Naive thymus-derived CD4-positive, alpha-beta T cell (primary cell): ENCODE measurements around the gene LINC01488. TPM values are rescaled to one million over a fixed set of nuclear protein-coding genes. Genes with fewer than 3 reads are reported as not detected.

Experiments
- ATAC-seq: fragments of 150-1000 bp; cut with Tn5 transposase; 2 replicates; pipeline ENCODE4 v1.10.0; 2021; ENCODE audit warnings: mild to moderate bottlenecking, moderate library complexity
- CTCF ChIA-PET: fragments of 350-600 bp; sonication (Branson Sonifier 250); formaldehyde crosslinking; loops from one replicate; lab custom pipeline; 2021; ENCODE audit warnings: antibody characterized with exemption; lab: Charles Lee
- POLR2A ChIA-PET: fragments of 350-600 bp; sonication (Branson Sonifier 250); formaldehyde crosslinking; loops from one replicate; lab custom pipeline; 2021; ENCODE audit warnings: antibody characterized with exemption, inconsistent platforms; lab: Charles Lee
- DNase-seq, 9 donors: peaks; one replicate each; pipeline versions ENCODE4 v3.0.0 to v3.0.0-alpha.2; 2020 to 2022; ENCODE audit warnings: mixed read lengths in 1 of 9
- H3K27ac ChIP-seq: one replicate; pipeline ENCODE4 v1.7.0; 2013; ENCODE audit warnings: mild to moderate bottlenecking, low read depth, low read length, moderate library complexity
- H3K27me3 ChIP-seq, 2 donors: one replicate each; pipeline ENCODE4 v1.7.0; 2013; ENCODE audit warnings: low read length in 2 of 2, mild to moderate bottlenecking in 2 of 2, moderate library complexity in 2 of 2; ENCODE audit not compliant: control insufficient read depth in 2 of 2, insufficient read depth in 2 of 2
- H3K36me3 ChIP-seq, 3 experiments: 1 replicate in 2 of 3; 2 replicates in 1 of 3; pipeline ENCODE4 v1.7.0; 2013; ENCODE audit warnings: low read length in 3 of 3, mild to moderate bottlenecking in 3 of 3, moderate library complexity in 1 of 3; ENCODE audit not compliant: insufficient read depth in 3 of 3, control insufficient read depth in 2 of 3
- H3K4me1 ChIP-seq, 2 donors: one replicate each; pipeline ENCODE4 v1.7.0; 2013; ENCODE audit warnings: low read length in 2 of 2, mild to moderate bottlenecking in 2 of 2, moderate library complexity in 1 of 2; ENCODE audit not compliant: control insufficient read depth in 2 of 2, insufficient read depth in 2 of 2
- H3K4me3 ChIP-seq: 2 replicates; pipeline ENCODE4 v1.7.0; 2013; ENCODE audit warnings: mild to moderate bottlenecking, low read length
- H3K9me3 ChIP-seq, 3 experiments: 1 replicate in 2 of 3; 2 replicates in 1 of 3; pipeline ENCODE4 v1.7.0; 2013; ENCODE audit warnings: low read length in 3 of 3; ENCODE audit not compliant: control insufficient read depth in 2 of 3
- H3K27ac Mint-ChIP-seq, 9 donors: one replicate each; pipeline ENCODE4 v1.8.0; 2020 to 2022; ENCODE audit warnings: mixed read lengths in 9 of 9, mild to moderate bottlenecking in 8 of 9, moderate library complexity in 5 of 9, inconsistent platforms in 2 of 9
- H3K27me3 Mint-ChIP-seq, 5 donors: one replicate each; pipeline ENCODE4 v1.8.0; 2021 to 2022; ENCODE audit warnings: mixed read lengths in 5 of 5, mild to moderate bottlenecking in 1 of 5
- H3K36me3 Mint-ChIP-seq, 5 donors: one replicate each; pipeline ENCODE4 v1.8.0; 2020 to 2022; ENCODE audit warnings: mixed read lengths in 5 of 5, mild to moderate bottlenecking in 3 of 5, inconsistent platforms in 1 of 5
- H3K4me1 Mint-ChIP-seq, 7 donors: one replicate each; pipeline ENCODE4 v1.8.0; 2020 to 2022; ENCODE audit warnings: mixed read lengths in 7 of 7, mild to moderate bottlenecking in 3 of 7, inconsistent platforms in 1 of 7
- H3K4me3 Mint-ChIP-seq, 10 donors: one replicate each; pipeline ENCODE4 v1.8.0; 2020 to 2022; ENCODE audit warnings: mild to moderate bottlenecking in 10 of 10, mixed read lengths in 10 of 10, moderate library complexity in 6 of 10, inconsistent platforms in 2 of 10
- H3K9me3 Mint-ChIP-seq, 11 donors: one replicate each; pipeline ENCODE4 v1.8.0; 2020 to 2022; ENCODE audit warnings: mixed read lengths in 11 of 11, mild to moderate bottlenecking in 4 of 11, inconsistent platforms in 1 of 11, moderate library complexity in 1 of 11
- intact Hi-C, 2 donors: fragments of 100-400 bp; cut with micrococcal nuclease; formaldehyde crosslinking; loops; one replicate each; pipeline ENCODE4 v1.15.1; 2023
- polyA plus RNA-seq, 2 donors: library from polyadenylated mRNA; unstranded; fragments of 300-500 nt; fragmentation: Illumina TruSeq; gene quantifications; one replicate each; pipeline ENCODE4 v1.2.3, GENCODE V29; 2021
- total RNA-seq, 6 experiments: library from RNA in 5 of 6; stranded (reverse) in 5 of 6; gene quantifications; 1 replicate in 5 of 6; 2 replicates in 1 of 6; pipeline ENCODE4 v1.2.3 and lab custom pipeline; 2021 to 2026

The LINC01488 gene
- total and polyA plus RNA-seq, 7 experiments from 2014 or later = not detected

GRCh38 chr11:69450857-69451220 lies 30.6 kb upstream of the LINC01488 start:
- H3K4me1 ChIP-seq = no peaks in the 10 kb centered on the region
- CTCF ChIA-PET = no interaction called here
- Mint-ChIP-seq H3K27ac (no peak overlapping the region), H3K4me1 (peaks cover 0 to 6% (median 0%) of the 10 kb centered on the region in 7 donors), H3K9me3 (peaks cover 0 to 3% (median 0%) of the 10 kb centered on the region in 11 donors), H3K36me3 (peaks cover 0 to 10% (median 0%) of the 10 kb centered on the region in 5 donors), H3K4me3 (no peak overlapping the region), H3K27me3 (peaks cover 11 to 19% (median 18%) of the 10 kb centered on the region in 5 donors)
- intact Hi-C loops = no loop called here
- POLR2A ChIA-PET = no interaction called here
- DNase-seq (no peak), ATAC-seq (no peak)
- H3K36me3 ChIP-seq = no peaks in the 10 kb centered on the region
- H3K27me3 ChIP-seq = no peaks in the 10 kb centered on the region
- no peaks in the 10 kb centered on the region for H3K9me3 ChIP-seq
- no peak overlapping the region for H3K4me3 ChIP-seq
- no peak overlapping the region for H3K27ac ChIP-seq

- Histone ChIP-seq H3K36me3 (no peaks in the 10 kb centered on the region), H3K4me3 (no peak overlapping the region), H3K9me3 (no peaks in the 10 kb centered on the region), H3K27me3 (no peaks in the 10 kb centered on the region), H3K4me1 (no peaks in the 10 kb centered on the region), H3K27ac (no peak overlapping the region)
- POLR2A ChIA-PET = no interaction called here
- Mint-ChIP-seq H3K9me3 (peaks cover 0 to 5% (median 1%) of the 10 kb centered on the region in 11 donors), H3K36me3 (peaks cover 0 to 10% (median 0%) of the 10 kb centered on the region in 5 donors), H3K27me3 (peaks cover 10 to 19% (median 16%) of the 10 kb centered on the region in 5 donors), H3K27ac (no peak overlapping the region), H3K4me3 (no peak overlapping the region), H3K4me1 (peaks cover 0 to 6% (median 0%) of the 10 kb centered on the region in 7 donors)
- intact Hi-C loops = no loop called here
- CTCF ChIA-PET = no interaction called here
- DNase-seq (no peak), ATAC-seq (no peak)
Measured at GRCh38 chr11:69451289-69451688, 30.2 kb upstream of the LINC01488 start.

- peaks cover 0 to 11% (median 0%) of the 10 kb centered on the region in 3 experiments for H3K9me3 ChIP-seq
Measured at GRCh38 chr11:69452206-69452987, 29.1 kb upstream of the LINC01488 start.

DNA sequence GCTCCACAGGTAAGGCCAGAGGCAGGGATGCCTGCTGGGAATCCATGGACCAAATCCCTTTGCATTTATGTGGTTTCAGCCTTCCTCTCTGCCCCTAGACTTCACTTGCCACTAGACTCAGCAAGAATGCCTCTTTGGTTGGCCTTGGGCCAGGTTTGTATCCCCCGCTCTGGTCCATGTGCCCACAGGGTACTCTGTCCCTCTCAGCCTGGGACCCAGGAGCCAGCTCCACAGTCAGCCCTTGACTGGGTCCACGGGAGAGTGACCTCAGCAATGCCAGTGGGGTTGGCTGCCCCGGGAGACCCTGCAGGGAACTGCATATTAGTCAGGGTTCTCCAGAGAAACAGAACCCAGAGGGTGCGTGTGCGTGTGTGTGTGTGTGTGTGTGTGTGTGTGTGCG lies 28.3 kb upstream of the LINC01488 start:
- intact Hi-C loops = no loop called here
- ATAC-seq (no peak), DNase-seq (no peak)
- H3K9me3 ChIP-seq = peaks cover 0 to 15% (median 0%) of the 10 kb centered on the region in 3 experiments
- H3K4me3 Mint-ChIP-seq = no peak overlapping the region
- peaks cover 9 to 19% (median 16%) of the 10 kb centered on the region in 5 donors for H3K27me3 Mint-ChIP-seq
- CTCF ChIA-PET = interaction anchor here (0.7 kb wide), 1 partner anchor 352 kb away, joined by 3 read pairs; no protein-coding TSS in a partner anchor
- peaks cover 0 to 4% (median 0%) of the 10 kb centered on the region in 7 donors for H3K4me1 Mint-ChIP-seq
- peaks cover 0 to 16% (median 4%) of the 10 kb centered on the region in 5 donors for H3K36me3 Mint-ChIP-seq
- POLR2A ChIA-PET = no interaction called here
- H3K9me3 Mint-ChIP-seq = peaks cover 0 to 22% (median 14%) of the 10 kb centered on the region in 11 donors
- H3K27ac ChIP-seq = no peak overlapping the region
- no peak overlapping the region for H3K4me3 ChIP-seq
- H3K27me3 ChIP-seq = no peaks in the 10 kb centered on the region
- H3K27ac Mint-ChIP-seq = no peak overlapping the region
- H3K4me1 ChIP-seq = no peaks in the 10 kb centered on the region
- H3K36me3 ChIP-seq = no peaks in the 10 kb centered on the region

More at GRCh38 chr11:69452206-69452987, 29.1 kb upstream of the LINC01488 start:
- Mint-ChIP-seq H3K36me3 (peaks cover 0 to 11% (median 4%) of the 10 kb centered on the region in 5 donors), H3K4me3 (no peak overlapping the region), H3K27me3 (peaks cover 9 to 19% (median 16%) of the 10 kb centered on the region in 5 donors), H3K27ac (no peak overlapping the region), H3K9me3 (peaks cover 0 to 14% (median 7%) of the 10 kb centered on the region in 11 donors), H3K4me1 (peaks cover 0 to 6% (median 0%) of the 10 kb centered on the region in 7 donors)
- intact Hi-C loops = no loop called here
- ChIA-PET CTCF (no interaction called here), POLR2A (no interaction called here)
- DNase-seq (no peak), ATAC-seq (no peak)
- Histone ChIP-seq H3K27ac (no peak overlapping the region), H3K27me3 (no peaks in the 10 kb centered on the region), H3K4me3 (no peak overlapping the region), H3K4me1 (no peaks in the 10 kb centered on the region), H3K36me3 (no peaks in the 10 kb centered on the region)

GRCh38 chr11:69454018-69454417 lies 27.4 kb upstream of the LINC01488 start:
- Histone ChIP-seq H3K4me1 (no peaks in the 10 kb centered on the region), H3K4me3 (no peak overlapping the region), H3K27me3 (no peaks in the 10 kb centered on the region), H3K27ac (no peak overlapping the region), H3K36me3 (no peaks in the 10 kb centered on the region), H3K9me3 (peaks cover 0 to 15% (median 0%) of the 10 kb centered on the region in 3 experiments)
- ChIA-PET POLR2A (no interaction called here), CTCF (no interaction called here)
- H3K4me3 Mint-ChIP-seq = no peak overlapping the region
- H3K4me1 Mint-ChIP-seq = peaks cover 0 to 4% (median 0%) of the 10 kb centered on the region in 7 donors
- peaks cover 0 to 16% (median 4%) of the 10 kb centered on the region in 5 donors for H3K36me3 Mint-ChIP-seq
- ATAC-seq (no peak), DNase-seq (no peak)
- intact Hi-C loops = no loop called here
- H3K27me3 Mint-ChIP-seq = peaks cover 5 to 19% (median 14%) of the 10 kb centered on the region in 5 donors
- peak overlapping the region in 1 of 9 donors; percentile 16 for H3K27ac Mint-ChIP-seq
- H3K9me3 Mint-ChIP-seq = peaks cover 0 to 29% (median 16%) of the 10 kb centered on the region in 11 donors

DNA sequence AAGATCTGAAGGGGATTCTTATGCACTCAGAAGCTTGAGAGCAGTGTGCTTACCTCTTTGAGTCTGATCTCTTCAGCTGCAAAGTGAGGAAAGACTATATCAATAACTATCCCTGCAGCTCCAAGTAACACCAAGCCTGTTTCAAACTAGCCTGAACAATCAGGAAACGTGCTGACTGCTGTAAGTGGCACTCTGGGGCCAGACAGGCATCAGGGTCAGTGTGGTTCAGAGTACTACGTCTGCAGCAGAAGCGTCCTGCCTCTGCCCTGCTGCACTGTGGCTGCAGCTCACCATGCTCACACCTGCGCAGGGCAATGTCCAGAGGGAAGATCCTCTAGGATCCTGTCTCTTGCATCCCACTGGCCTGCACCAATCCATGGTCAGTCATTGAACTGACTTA lies 25.5 kb upstream of the LINC01488 start:
- intact Hi-C loops = no loop called here
- Histone ChIP-seq H3K4me1 (no peaks in the 10 kb centered on the region), H3K27me3 (no peaks in the 10 kb centered on the region), H3K27ac (no peak overlapping the region), H3K36me3 (no peaks in the 10 kb centered on the region), H3K4me3 (no peak overlapping the region), H3K9me3 (peaks cover 0 to 23% (median 0%) of the 10 kb centered on the region in 3 experiments)
- ChIA-PET CTCF (no interaction called here), POLR2A (interaction anchor here (0.5 kb wide), 1 partner anchor 160 kb away, joined by 3 read pairs; no protein-coding TSS in a partner anchor)
- Mint-ChIP-seq H3K4me3 (no peak overlapping the region), H3K27ac (no peak overlapping the region), H3K36me3 (peaks cover 0 to 16% (median 7%) of the 10 kb centered on the region in 5 donors), H3K9me3 (peaks cover 2 to 41% (median 21%) of the 10 kb centered on the region in 11 donors), H3K4me1 (peaks cover 0 to 4% (median 0%) of the 10 kb centered on the region in 7 donors), H3K27me3 (peaks cover 7 to 9% (median 8%) of the 10 kb centered on the region in 5 donors)
- DNase-seq (no peak), ATAC-seq (no peak)
